Measurements from ENCODE around the gene ONECUT2. TPM values are rescaled to one million over a fixed set of nuclear protein-coding genes. Genes with fewer than 3 reads are reported as not detected.
A peak's percentile ranks its signal among the peaks of the same experiment; 100 is the strongest.

Gene ONECUT2
- total RNA-seq, 2 donors from 2014 or later: 1.9 to 3.6 TPM

DNA sequence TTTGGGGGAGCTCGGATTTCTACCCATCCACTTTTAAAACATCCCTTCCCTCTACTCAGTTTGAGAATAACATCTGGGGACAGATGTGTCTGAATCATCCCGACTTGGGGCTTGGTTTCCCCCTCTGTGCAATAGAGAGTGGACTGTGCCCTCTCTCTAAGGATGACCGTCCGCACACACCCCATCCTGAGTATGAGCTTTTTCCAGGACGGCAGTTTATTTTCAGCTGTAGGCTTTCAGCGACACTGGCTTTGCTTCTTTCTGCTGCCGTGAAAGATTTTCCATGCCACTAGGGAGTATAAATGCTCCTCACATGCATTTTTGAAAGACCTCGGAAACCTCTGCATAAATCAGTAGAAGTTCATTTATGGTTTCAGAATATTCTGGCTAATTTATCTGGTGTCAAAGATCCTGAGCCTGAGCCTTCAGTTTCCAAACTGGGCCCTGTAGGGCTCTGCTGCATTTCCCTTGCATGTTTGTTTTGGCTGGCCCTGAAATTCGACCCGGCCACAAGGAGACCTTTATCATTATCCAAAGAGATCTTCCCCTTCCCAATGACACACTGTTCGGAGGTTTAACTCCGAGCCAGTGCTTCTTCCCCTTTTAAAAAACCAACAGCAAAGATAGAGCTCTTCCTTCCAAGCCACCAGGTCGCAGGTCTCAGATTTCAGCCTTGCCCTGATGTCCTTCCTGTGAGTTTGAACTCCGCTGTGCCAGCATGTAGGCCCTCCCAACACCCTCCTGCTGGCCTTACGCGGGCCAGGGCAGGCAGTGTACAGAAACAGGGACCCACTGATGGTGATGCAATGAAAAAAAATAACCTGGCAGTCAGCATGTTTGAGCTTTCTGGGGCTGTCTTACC is 98.1 kb downstream of the ONECUT2 start:
- no peak overlapping the region for H3K4me3 ChIP-seq (ENCODE audit: low read length)
- Mint-ChIP-seq H3K9me3 (no peaks in the 10 kb centered on the region), H3K27ac (peak overlapping the region; percentile 69)

DNA sequence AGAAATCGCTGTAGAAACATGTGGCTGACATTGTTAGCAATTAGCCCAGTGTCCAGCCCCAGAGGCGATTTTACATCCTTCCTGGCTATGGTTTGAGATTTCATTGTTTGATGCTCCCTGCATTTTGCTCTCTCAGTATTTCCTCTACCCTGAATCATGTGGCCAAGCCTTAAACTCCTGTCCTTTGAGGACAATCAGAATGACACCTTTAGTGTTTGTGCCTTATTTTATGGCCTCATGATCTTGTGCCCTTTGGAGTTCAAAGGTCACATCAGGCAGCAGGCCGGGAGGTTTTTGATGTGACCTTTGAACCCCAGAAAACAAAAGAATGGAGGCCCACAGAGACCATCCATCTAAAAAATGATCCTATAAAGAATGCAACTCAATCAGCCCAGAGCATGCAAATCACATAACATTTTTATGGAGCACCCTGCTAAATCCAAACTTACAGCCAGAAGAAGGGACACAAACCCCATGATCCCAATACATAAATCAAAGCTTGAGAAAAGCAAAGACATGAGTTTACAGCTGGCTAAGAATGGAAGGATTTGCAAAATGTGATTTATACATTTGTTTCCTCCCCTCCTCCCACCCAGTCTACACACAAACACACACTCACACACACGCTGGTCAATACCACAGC is 98.8 kb downstream of the ONECUT2 start:
- TF ChIP-seq, protein P1, sequence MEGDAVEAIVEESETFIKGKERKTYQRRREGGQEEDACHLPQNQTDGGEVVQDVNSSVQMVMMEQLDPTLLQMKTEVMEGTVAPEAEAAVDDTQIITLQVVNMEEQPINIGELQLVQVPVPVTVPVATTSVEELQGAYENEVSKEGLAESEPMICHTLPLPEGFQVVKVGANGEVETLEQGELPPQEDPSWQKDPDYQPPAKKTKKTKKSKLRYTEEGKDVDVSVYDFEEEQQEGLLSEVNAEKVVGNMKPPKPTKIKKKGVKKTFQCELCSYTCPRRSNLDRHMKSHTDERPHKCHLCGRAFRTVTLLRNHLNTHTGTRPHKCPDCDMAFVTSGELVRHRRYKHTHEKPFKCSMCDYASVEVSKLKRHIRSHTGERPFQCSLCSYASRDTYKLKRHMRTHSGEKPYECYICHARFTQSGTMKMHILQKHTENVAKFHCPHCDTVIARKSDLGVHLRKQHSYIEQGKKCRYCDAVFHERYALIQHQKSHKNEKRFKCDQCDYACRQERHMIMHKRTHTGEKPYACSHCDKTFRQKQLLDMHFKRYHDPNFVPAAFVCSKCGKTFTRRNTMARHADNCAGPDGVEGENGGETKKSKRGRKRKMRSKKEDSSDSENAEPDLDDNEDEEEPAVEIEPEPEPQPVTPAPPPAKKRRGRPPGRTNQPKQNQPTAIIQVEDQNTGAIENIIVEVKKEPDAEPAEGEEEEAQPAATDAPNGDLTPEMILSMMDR (conservative IDR thresholded peaks at IDR 0.05): no peak
- no peak overlapping the region for H3K27ac Mint-ChIP-seq
- H3K9me3 Mint-ChIP-seq: no peaks in the 10 kb centered on the region
- no peaks in the 10 kb centered on the region for H3K36me3 Mint-ChIP-seq (ENCODE audit: low read depth)
- H3K4me3 Mint-ChIP-seq: no peak overlapping the region
- H3K27me3 ChIP-seq (ENCODE audit: control insufficient read depth, insufficient read depth, low read length, poor library complexity, severe bottlenecking): no peaks in the 10 kb centered on the region
- no peak for DNase-seq
- H3K4me1 ChIP-seq (ENCODE audit: control insufficient read depth, insufficient read depth, low read length): peaks cover 8% of the 10 kb centered on the region
- H3K36me3 ChIP-seq (ENCODE audit: control insufficient read depth, insufficient read depth, low read length): no peaks in the 10 kb centered on the region
- peaks cover 19% of the 10 kb centered on the region for H3K4me1 Mint-ChIP-seq
- no peak overlapping the region for H3K4me3 ChIP-seq (ENCODE audit: low read length)
- peak overlapping the region; percentile 45 for H3K27ac ChIP-seq (ENCODE audit: low read depth, low read length)
- WGBS, 2 experiments (ENCODE audit: insufficient coverage in 1 of 2, insufficient read length in 1 of 2): 82 to 89% methylated on average over 3 to 4 of the region's 4 CpGs
- H3K9ac ChIP-seq (ENCODE audit: extremely low read depth, low read length, poor library complexity, severe bottlenecking): no peak overlapping the region
- H3K9me3 ChIP-seq (ENCODE audit: control insufficient read depth, low read length): no peaks in the 10 kb centered on the region
- H3K27me3 Mint-ChIP-seq (ENCODE audit: insufficient read depth): no peaks in the 10 kb centered on the region

More for the DNA sequence above, 98.1 kb downstream of the ONECUT2 start:
- Mint-ChIP-seq H3K36me3 (ENCODE audit: low read depth) (no peaks in the 10 kb centered on the region), H3K4me3 (no peak overlapping the region), H3K27me3 (ENCODE audit: insufficient read depth) (no peaks in the 10 kb centered on the region), H3K4me1 (peaks cover 19% of the 10 kb centered on the region)
- Histone ChIP-seq H3K27ac (ENCODE audit: low read depth, low read length) (peak overlapping the region; percentile 45), H3K9ac (ENCODE audit: extremely low read depth, low read length, poor library complexity, severe bottlenecking) (no peak overlapping the region), H3K4me1 (ENCODE audit: control insufficient read depth, insufficient read depth, low read length) (peaks cover 8% of the 10 kb centered on the region), H3K9me3 (ENCODE audit: control insufficient read depth, low read length) (no peaks in the 10 kb centered on the region), H3K27me3 (ENCODE audit: control insufficient read depth, insufficient read depth, low read length, poor library complexity, severe bottlenecking) (no peaks in the 10 kb centered on the region), H3K36me3 (ENCODE audit: control insufficient read depth, insufficient read depth, low read length) (no peaks in the 10 kb centered on the region)
- DNase-seq: peak; percentile 76
- TF ChIP-seq, protein P1 (conservative IDR thresholded peaks at IDR 0.05): peak; percentile 8
- WGBS, 2 experiments (ENCODE audit: insufficient coverage in 1 of 2, insufficient read length in 1 of 2): 53 to 54% methylated on average over 16 of the region's 16 CpGs

DNA sequence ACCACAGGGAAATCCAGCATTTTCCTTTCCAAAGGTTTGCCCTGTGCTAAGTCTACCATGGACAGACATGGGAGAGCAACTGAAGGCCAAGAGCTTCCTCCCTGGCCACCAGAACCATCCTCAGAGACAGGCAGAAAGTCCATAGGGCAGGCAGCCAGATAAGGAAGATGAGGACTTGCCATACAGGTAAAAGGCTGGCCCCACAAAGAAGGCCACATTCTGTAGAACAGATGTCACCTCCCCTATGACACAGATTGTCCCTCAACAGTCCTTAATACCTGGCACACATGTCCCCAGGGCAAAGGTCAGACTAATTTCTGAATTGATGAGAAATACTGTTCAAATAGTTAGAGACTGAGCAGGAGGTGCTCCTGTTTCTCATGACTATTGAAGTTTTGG is 99.3 kb downstream of the ONECUT2 start:
- H3K27me3 Mint-ChIP-seq (ENCODE audit: insufficient read depth): no peaks in the 10 kb centered on the region
- Histone ChIP-seq H3K9ac (ENCODE audit: extremely low read depth, low read length, poor library complexity, severe bottlenecking) (no peak overlapping the region), H3K27ac (ENCODE audit: low read depth, low read length) (no peak overlapping the region), H3K4me3 (ENCODE audit: low read length) (no peak overlapping the region), H3K36me3 (ENCODE audit: control insufficient read depth, insufficient read depth, low read length) (no peaks in the 10 kb centered on the region), H3K9me3 (ENCODE audit: control insufficient read depth, low read length) (no peaks in the 10 kb centered on the region), H3K4me1 (ENCODE audit: control insufficient read depth, insufficient read depth, low read length) (peaks cover 8% of the 10 kb centered on the region), H3K27me3 (ENCODE audit: control insufficient read depth, insufficient read depth, low read length, poor library complexity, severe bottlenecking) (no peaks in the 10 kb centered on the region)
- H3K9me3 Mint-ChIP-seq: no peaks in the 10 kb centered on the region
- no peak for DNase-seq
- H3K4me3 Mint-ChIP-seq: no peak overlapping the region
- H3K4me1 Mint-ChIP-seq: peaks cover 23% of the 10 kb centered on the region
- no peaks in the 10 kb centered on the region for H3K36me3 Mint-ChIP-seq (ENCODE audit: low read depth)
- TF ChIP-seq, protein P1 (conservative IDR thresholded peaks at IDR 0.05): no peak
- H3K27ac Mint-ChIP-seq: no peak overlapping the region

All from endodermal cell (in vitro differentiated cells).